ENCODE measurements around the gene TMEM74B. TPM values are rescaled to one million over a fixed set of nuclear protein-coding genes. Genes with fewer than 3 reads are reported as not detected.
"Not testable (repeated sequence)": the region's sequence is repeated elsewhere in the genome, so short reads cannot be mapped to it uniquely, and the experiment has no call there.

TMEM74B gene
- total RNA-seq: 3.1 TPM
- polyA plus RNA-seq (ENCODE audit: insufficient read depth in 1 of 8, insufficient read length in 8 of 8, low replicate concordance in 1 of 8): 1 to 10 TPM; 2.2 to 6.6 (median 3.6) TPM
- long read RNA-seq, donor 1, partial matches to known transcripts: 0 of 1 reads
- long read RNA-seq, donor 1, other reads (novel, unspliced or antisense): 0 of 1 reads
- long read RNA-seq, donor 2: 0 reads
- long read RNA-seq, donor 3: 0 reads
- long read RNA-seq, donor 4, partial matches to known transcripts: 0 of 1 reads
- long read RNA-seq, donor 4, other reads (novel, unspliced or antisense): 0 of 1 reads
- long read RNA-seq, donor 5, partial matches to known transcripts: 0 of 1 reads
- long read RNA-seq, donor 5, other reads (novel, unspliced or antisense): 0 of 1 reads
- long read RNA-seq, donor 6, partial matches to known transcripts: 0 of 1 reads
- long read RNA-seq, donor 6, other reads (novel, unspliced or antisense): 0 of 1 reads
- long read RNA-seq, donor 7: 0 reads
- long read RNA-seq, donor 8: 0 reads
- long read RNA-seq, donor 9, partial matches to known transcripts: 0 of 1 reads
- long read RNA-seq, donor 9, other reads (novel, unspliced or antisense): 0 of 1 reads
- long read RNA-seq, donor 10, partial matches to known transcripts: 0 of 1 reads
- long read RNA-seq, donor 10, other reads (novel, unspliced or antisense): 0 of 1 reads
- long read RNA-seq, donor 11: 0 reads

DNA sequence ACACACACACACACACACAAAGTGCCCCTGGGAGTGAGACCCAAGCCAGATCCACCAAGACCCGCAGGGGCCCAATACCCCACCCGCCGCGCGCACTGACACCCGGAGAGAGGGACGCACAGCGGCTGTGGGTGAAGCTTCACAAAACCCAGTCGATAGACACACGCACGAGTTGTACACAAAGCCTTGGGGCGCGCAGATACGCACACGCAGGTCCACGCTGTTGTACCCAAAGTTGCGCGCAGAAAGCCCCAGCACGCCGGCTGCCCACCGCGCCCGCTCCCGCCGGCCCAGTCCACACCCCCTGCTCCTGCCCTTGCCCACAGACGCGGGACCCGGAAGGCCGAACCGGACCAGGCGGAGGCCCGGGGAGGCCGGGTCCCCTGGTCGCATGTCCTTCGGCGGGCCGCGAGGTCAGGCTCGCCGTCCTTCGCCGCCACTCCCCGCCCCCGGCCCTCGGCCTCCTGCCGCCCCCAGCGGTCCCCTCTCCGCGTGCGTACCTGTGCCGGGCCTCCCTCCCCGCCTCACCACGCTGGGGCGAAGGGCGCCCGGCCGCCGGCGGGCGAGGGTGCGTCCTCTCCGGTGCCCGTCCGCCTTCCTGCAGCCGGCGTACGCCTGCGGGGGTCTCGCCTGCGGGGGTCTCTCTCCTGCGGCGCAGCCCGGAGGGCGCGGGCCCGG, at the start of gene TMEM74B:
Gene TMEM74B (minus strand): TSS at position 344 of the 678 bp plus-strand sequence. CDS start 1,180 bp downstream, outside the sequence.
- peaks cover 41% of the 10 kb centered on the region for H3K27me3 ChIP-seq (ENCODE audit: control insufficient read depth, insufficient read depth, low read length)
- no peaks in the 10 kb centered on the region for H3K9me3 ChIP-seq (replicated peaks; ENCODE audit: control insufficient read depth, low read depth, low read length)
- WGBS (ENCODE audit: insufficient coverage): 1% methylated on average over 73 of the region's 76 CpGs
- peak within 1 kb of the TSS; percentile 26 for H3K4me3 ChIP-seq (ENCODE audit: low read length)
- DNase-seq: no peak
- H3K36me3 ChIP-seq (ENCODE audit: control insufficient read depth, insufficient read depth, low read length): no peaks in the 10 kb centered on the region
- no peak within 1 kb of the TSS for H3K27ac ChIP-seq (ENCODE audit: low read length)
- peaks cover 4% of the 10 kb centered on the region for H3K4me1 ChIP-seq (ENCODE audit: control insufficient read depth, insufficient read depth, low read length)

DNA sequence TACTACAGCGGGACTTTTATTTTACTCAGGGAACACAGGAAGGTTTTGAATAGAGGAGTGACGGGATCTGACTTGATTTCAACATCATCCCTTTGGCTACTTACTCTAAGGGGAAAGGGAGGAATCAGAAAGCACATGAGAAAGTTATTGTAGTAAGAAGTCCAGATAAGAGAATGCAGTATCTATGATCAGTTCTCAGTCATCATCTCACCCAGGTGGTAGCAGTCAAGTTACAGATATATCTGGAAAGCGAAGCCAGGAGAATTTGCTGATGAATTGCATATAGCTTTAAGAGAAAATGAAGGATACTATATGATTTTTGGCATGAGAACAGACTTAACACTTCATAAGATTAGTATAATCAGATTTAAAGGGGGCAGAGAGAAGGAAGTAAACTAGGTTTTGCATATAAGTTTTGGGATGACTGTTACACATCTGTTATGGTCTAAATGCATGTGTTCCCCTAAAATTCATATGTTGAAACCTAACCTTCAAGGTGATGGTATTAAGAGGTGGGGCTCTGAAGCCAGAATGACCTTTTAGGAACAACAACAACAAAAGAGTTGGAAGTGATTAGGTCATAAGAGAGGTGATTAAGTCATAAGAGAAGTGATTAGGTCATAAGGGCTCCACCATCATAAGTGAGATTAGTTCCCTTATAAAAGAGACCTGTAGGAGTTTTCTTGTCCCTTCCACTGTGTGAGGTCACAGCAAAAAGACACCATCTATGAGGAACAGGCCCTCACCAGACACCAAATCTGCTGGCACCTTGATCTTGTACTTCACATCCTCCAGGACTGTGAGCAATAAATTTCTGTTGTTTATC, 47.7 kb upstream of the TMEM74B start:
- WGBS (ENCODE audit: insufficient coverage): no CpG with 5 or more reads among the region's 3 CpGs
- no peaks in the 10 kb centered on the region for H3K9me3 ChIP-seq (replicated peaks; ENCODE audit: control insufficient read depth, low read depth, low read length)
- no peak overlapping the region for H3K4me3 ChIP-seq (ENCODE audit: low read length)
- H3K4me1 ChIP-seq (ENCODE audit: control insufficient read depth, insufficient read depth, low read length): no peaks in the 10 kb centered on the region
- DNase-seq: no peak
- peaks cover 2% of the 10 kb centered on the region for H3K27me3 ChIP-seq (ENCODE audit: control insufficient read depth, insufficient read depth, low read length)
- H3K36me3 ChIP-seq (ENCODE audit: control insufficient read depth, insufficient read depth, low read length): no peaks in the 10 kb centered on the region
- no peak overlapping the region for H3K27ac ChIP-seq (ENCODE audit: low read length)

DNA sequence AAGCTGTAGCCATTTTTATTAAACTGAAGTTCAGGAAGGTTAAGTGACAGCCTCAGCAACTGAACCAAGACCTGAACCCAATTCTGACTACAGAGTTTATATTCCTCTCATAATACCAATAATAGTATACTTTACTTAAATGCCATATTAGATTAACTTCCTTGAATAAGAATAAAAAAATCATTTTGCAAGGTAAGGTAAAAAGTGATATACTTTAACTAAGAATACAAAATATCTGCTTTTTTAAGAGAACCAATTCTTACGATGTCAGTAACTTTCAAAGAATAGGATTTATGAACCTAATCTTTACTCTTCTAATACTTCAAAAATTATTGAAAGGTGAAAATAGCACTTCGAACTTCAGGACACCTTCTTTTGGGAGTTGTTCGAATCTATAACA, 44.8 kb upstream of the TMEM74B start:
- no peaks in the 10 kb centered on the region for H3K9me3 ChIP-seq (replicated peaks; ENCODE audit: control insufficient read depth, low read depth, low read length)
- peaks cover 7% of the 10 kb centered on the region for H3K4me1 ChIP-seq (ENCODE audit: control insufficient read depth, insufficient read depth, low read length)
- no peak overlapping the region for H3K4me3 ChIP-seq (ENCODE audit: low read length)
- no peak for DNase-seq
- peaks cover 19% of the 10 kb centered on the region for H3K27me3 ChIP-seq (ENCODE audit: control insufficient read depth, insufficient read depth, low read length)
- no peaks in the 10 kb centered on the region for H3K36me3 ChIP-seq (ENCODE audit: control insufficient read depth, insufficient read depth, low read length)
- WGBS (ENCODE audit: insufficient coverage): no CpG with 5 or more reads among the region's 3 CpGs
- no peak overlapping the region for H3K27ac ChIP-seq (ENCODE audit: low read length)

DNA sequence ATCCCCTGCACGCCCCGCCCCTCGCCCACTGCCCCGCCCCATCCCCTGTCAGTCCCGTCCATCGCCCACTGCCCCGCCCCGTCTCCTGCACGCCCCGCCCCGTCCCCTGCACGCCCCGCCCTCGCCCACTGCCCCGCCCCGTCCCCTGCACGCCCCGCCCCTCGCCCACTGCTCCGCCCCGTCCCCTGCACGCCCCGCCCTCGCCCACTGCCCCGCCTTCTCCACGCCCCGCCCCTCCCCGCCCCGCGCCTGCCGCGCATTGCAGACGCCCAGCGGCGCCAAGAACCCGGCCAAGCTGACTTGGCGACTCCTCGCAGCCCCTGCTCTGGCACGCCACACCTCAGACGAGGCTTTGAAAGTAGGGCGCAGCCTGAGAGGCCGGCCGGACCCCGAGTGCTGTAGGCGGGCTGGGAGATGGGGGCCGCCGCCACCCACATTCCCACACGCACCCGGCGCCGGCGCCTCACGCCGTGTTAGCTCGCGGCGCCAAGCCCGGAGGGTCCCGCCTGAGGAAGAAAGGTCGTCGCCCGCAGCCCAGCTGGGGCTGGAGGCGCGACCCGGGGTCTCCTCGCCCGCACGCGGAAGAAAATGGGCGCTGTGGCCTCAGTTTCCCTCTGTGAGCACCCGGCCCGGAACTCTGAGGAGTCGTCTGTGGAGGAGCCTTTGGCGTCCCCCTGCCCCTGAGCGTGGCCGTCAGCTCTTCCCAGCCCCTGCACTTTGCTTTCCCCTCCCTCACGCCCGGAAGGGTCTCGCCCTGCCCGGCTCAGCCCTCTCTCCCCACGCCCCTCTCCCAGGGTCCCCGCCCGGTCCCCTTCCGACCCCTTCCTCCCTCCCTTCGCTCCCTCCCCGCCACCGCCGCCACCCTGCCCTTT, 41.2 kb upstream of the TMEM74B start, which contains the start of gene RAD21L1:
Gene RAD21L1 (plus strand): TSS at position 262 of the 872 bp plus-strand sequence. CDS start 2,410 bp downstream, outside the sequence.
- Histone ChIP-seq H3K27ac (ENCODE audit: low read length) (no peak within 1 kb of the TSS), H3K4me3 (ENCODE audit: low read length) (peak within 1 kb of the TSS; percentile 45), H3K27me3 (ENCODE audit: control insufficient read depth, insufficient read depth, low read length) (peaks cover 24% of the 10 kb centered on the region), H3K4me1 (ENCODE audit: control insufficient read depth, insufficient read depth, low read length) (peaks cover 7% of the 10 kb centered on the region), H3K36me3 (ENCODE audit: control insufficient read depth, insufficient read depth, low read length) (no peaks in the 10 kb centered on the region), H3K9me3 (replicated peaks; ENCODE audit: control insufficient read depth, low read depth, low read length) (no peaks in the 10 kb centered on the region)
- DNase-seq: peak; percentile 30
- under 1% methylated on average over 59 of the region's 88 CpGs for WGBS (ENCODE audit: insufficient coverage)

DNA sequence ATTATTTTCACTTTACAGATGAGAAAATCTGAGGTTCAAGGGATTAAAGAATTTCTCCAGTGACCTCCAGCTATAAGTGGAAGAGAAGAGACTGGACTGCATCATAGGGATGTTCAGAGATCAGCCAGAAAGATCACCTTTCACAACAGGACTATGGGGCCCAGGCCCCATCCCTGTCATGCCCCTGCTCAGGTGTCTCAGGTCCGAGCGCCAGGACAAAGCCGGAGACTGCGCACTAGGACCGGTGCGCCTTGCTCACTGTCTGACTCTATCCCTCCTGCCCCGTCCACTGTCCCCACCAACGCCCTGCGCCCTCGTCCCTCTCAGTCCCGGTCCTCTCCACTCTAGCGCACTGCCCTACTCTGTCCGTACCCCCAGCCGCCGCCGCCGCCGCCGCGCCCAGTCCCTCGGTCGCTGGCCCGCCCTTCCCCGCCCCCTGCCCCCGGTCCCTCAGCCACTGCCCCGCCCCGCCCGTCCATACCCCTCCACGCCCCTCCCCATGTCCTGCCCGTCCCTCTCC, 40.5 kb upstream of the TMEM74B start:
- H3K4me1 ChIP-seq (ENCODE audit: control insufficient read depth, insufficient read depth, low read length): peaks cover 7% of the 10 kb centered on the region
- no peaks in the 10 kb centered on the region for H3K9me3 ChIP-seq (replicated peaks; ENCODE audit: control insufficient read depth, low read depth, low read length)
- no peaks in the 10 kb centered on the region for H3K36me3 ChIP-seq (ENCODE audit: control insufficient read depth, insufficient read depth, low read length)
- peak overlapping the region; percentile 10 for H3K4me3 ChIP-seq (ENCODE audit: low read length)
- no peak overlapping the region for H3K27ac ChIP-seq (ENCODE audit: low read length)
- DNase-seq: no peak
- H3K27me3 ChIP-seq (ENCODE audit: control insufficient read depth, insufficient read depth, low read length): peaks cover 24% of the 10 kb centered on the region
- 1% methylated on average over 20 of the region's 30 CpGs for WGBS (ENCODE audit: insufficient coverage)

DNA sequence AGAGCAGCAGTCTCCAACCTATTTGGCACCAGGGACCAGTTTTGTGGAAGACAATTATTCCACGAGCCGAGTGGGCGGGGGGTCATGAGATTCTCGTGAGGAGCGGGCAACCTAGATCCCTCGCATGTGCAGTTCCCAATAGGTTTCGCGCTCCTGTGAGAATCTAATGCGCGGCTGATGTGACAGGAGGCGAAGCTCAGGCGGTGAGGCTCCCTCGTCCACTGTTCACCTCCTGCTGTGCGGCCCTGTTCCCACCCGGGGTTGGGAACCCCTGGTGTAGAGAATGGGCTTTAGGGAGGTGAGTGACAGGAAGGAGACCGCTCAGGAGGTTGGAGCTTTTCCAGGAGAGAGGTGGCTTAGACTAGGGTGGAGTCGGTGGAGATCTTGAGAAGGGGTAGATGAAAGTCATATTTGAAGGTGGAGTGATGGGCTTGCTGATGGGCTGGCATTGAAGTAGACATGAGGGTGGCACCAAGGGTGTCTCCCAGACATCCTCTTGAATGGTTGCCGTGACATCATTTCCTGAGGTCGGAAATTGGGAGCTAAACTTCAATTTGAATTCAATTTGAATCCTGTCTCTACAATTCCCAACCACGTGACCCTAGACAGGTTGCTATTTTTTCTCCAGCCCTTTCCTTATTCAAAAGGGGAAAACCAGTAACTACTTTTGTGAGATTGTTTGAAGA, 39.6 kb upstream of the TMEM74B start:
- H3K36me3 ChIP-seq (ENCODE audit: control insufficient read depth, insufficient read depth, low read length): no peaks in the 10 kb centered on the region
- H3K4me3 ChIP-seq (ENCODE audit: low read length): no peak overlapping the region
- H3K4me1 ChIP-seq (ENCODE audit: control insufficient read depth, insufficient read depth, low read length): peaks cover 7% of the 10 kb centered on the region
- H3K27ac ChIP-seq (ENCODE audit: low read length): no peak overlapping the region
- no peaks in the 10 kb centered on the region for H3K9me3 ChIP-seq (replicated peaks; ENCODE audit: control insufficient read depth, low read depth, low read length)
- H3K27me3 ChIP-seq (ENCODE audit: control insufficient read depth, insufficient read depth, low read length): peaks cover 23% of the 10 kb centered on the region
- no peak for DNase-seq
- WGBS (ENCODE audit: insufficient coverage): 78% methylated on average over 17 of the region's 20 CpGs

DNA sequence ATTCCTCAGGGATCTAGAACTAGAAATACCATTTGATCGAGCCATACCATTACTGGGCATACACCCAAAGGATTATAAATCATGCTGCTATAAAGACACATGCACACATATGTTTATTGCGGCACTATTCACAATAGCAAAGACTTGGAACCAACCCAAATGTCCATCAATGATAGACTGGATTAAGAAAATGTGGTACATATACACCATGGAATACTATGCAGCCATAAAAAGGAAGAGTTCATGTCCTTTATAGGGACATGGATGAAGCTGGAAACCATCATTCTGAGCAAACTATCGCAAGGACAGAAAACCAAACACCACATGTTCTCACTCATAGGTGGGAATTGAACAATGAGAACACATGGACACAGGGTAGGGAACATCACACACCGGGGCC, 38.0 kb upstream of the TMEM74B start:
- not testable (repeated sequence) for H3K36me3 ChIP-seq (ENCODE audit: control insufficient read depth, insufficient read depth, low read length); H3K27ac ChIP-seq (ENCODE audit: low read length); DNase-seq; H3K4me1 ChIP-seq (ENCODE audit: control insufficient read depth, insufficient read depth, low read length); H3K9me3 ChIP-seq (replicated peaks; ENCODE audit: control insufficient read depth, low read depth, low read length); H3K4me3 ChIP-seq (ENCODE audit: low read length)
- no CpG with 5 or more reads among the region's 4 CpGs for WGBS (ENCODE audit: insufficient coverage)
- H3K27me3 ChIP-seq (ENCODE audit: control insufficient read depth, insufficient read depth, low read length): peaks cover 22% of the 10 kb centered on the region

DNA sequence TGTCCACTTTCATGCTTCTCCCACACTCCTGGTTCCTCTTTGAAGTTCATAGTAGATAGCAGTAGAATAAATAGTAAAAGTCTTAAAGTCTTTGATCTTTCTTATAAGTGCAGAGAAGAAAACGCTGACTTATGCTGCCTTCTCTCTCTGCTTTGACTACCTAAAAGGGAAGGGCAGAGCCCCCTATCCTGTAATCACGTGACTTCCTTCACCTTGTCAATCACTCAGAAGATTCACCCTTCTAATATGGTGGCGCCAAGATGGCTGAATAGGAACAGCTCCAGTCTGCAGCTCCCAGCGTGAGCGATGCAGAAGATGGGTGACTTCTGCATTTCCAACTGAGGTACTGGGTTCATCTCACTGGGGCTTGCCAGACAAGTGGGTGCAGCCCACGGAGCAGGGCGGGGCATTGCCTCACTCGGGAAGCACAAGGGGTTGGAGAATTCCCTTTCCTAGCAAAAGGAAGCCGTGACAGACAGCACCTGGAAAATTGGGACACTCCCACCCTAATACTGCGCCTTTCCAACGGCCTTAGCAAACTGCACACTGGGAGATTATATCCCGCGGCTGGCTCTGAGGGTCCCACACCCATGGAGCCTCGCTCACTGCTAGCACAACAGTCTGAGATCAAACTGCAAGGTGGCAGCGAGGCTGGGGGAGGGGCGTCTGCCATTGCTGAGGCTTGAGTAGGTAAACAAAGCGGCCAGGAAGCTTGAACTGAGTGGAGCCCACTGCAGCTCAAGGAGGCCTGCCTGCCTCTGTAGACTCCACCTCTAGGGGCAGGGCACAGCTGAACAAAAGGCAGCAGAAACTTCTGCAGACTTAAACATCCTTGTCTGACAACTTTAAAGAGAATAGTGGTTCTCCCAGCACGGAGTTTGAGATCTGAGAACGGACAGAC, 32.0 kb upstream of the TMEM74B start:
- H3K9me3 ChIP-seq (replicated peaks; ENCODE audit: control insufficient read depth, low read depth, low read length); H3K36me3 ChIP-seq (ENCODE audit: control insufficient read depth, insufficient read depth, low read length); H3K4me3 ChIP-seq (ENCODE audit: low read length); DNase-seq; H3K27ac ChIP-seq (ENCODE audit: low read length); H3K27me3 ChIP-seq (ENCODE audit: control insufficient read depth, insufficient read depth, low read length); H3K4me1 ChIP-seq (ENCODE audit: control insufficient read depth, insufficient read depth, low read length): not testable (repeated sequence)
- WGBS (ENCODE audit: insufficient coverage): 80% methylated on average over 16 of the region's 19 CpGs
